HG02759 (cell line): Measurements from ENCODE around the gene CCDC157.
"Not testable (repeated sequence)": the region's sequence is repeated elsewhere in the genome, so short reads cannot be mapped to it uniquely, and the experiment has no call there.

Experiments used
- ATAC-seq: cut with Tn5 transposase; IDR thresholded peaks from one replicate; pipeline ENCODE4 v1.9.1; 2021; ENCODE audit warnings: mild to moderate bottlenecking, moderate library complexity; ENCODE audit not compliant: unreplicated experiment

Gene CCDC157

DNA sequence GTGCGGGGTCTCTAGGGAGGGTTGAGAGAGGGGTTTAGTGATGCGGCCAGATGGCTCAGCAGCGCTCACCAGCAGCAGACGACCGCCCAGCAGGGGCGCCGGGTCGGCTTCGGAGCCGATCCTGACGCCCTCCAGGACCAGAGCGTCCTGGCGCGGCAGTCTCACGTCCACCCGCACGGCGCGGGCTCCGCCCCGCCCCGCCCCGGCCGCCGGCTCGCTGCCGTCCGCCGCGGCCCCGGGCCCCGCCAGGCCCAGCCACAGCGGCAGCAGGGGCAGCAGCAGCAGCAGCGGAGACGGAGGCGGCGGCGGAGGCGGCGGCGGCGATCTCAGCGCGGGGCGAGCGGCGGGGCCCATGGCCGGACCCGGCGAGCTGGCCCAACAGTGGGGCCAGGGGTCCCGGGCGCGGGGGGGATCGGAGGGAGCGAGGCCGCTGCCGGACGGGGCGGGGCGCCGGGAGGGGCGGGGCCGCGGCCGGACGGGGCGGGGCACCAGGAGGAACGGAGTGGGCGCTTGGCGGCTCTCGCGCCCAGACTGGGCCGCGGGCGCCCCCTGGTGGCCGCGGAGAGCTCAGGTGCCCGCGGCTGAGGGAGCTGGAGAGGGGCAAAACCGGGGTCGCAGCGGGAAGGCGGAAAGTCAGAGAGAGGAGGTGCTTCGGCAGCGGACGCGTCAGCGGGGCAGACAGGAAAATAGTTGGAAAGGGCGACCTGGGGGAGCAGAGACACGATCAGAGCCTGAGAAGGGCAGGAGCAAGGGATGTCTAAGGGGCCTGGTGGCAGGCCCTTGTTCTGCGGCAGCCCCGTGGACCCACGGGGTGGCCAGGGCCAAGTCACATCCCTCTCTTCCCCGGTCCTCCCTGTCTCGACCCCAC is 30.4 kb downstream of the CCDC157 start, which contains the start of gene RNF215:
Gene RNF215, minus strand, starts transcription at position 452 of the 868 bp plus-strand sequence. Its CDS starts 98 bp downstream, at position 354.
- ATAC-seq, result peak; percentile 84

GRCh38 chr22:30390974-30391691 is 34.3 kb downstream of the CCDC157 start:
- peak; percentile 40 for ATAC-seq

- ATAC-seq, result no peak
These were observed 36.0 kb downstream of the CCDC157 start for GRCh38 chr22:30392661-30393321.

DNA sequence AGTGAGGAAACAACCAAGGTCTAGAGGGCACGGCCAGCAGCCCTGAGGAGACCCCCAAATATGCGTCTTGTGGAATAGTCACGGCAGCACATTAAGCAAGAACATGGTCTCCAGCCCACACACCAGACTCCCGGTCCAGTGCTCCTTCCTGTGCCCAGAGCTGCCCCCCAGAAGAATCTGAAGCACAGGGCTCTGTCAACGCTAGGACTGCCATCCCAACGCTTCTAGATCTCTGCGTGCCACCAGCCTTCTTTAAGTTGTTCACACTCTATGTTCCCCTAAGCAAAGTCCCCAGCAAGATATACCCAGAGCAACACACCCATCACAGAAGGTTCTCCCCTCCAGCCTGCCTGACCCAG is 36.5 kb downstream of the CCDC157 start:
- ATAC-seq, result no peak

DNA sequence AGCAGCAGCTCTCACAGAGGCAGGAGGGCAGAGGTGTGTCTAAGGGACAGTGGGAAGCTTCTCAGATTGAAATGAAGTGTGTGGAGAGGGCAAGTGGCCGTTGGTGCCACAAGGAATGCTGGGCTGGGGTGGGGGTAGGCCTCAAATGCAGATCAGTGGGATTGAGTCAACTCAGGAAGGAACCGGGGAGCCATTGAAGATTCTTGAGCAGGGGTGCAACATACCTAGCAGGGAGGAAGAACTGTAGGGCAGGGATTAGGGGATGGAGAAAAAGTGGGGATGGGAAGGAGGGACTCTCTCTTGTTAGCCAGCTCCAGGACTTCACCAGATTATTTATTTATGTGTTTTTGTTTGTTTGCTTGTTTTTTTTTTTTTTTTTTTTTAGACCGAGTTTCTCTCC is 37.1 kb downstream of the CCDC157 start:
- no peak for ATAC-seq

- no peak for ATAC-seq
These were observed 40.3 kb downstream of the CCDC157 start, which contains the start of gene SEC14L2 for GRCh38 chr22:30396871-30397655. SEC14L2 (plus strand) TSS chr22:30397018; CDS start chr22:30397117, 99 bp downstream.

DNA sequence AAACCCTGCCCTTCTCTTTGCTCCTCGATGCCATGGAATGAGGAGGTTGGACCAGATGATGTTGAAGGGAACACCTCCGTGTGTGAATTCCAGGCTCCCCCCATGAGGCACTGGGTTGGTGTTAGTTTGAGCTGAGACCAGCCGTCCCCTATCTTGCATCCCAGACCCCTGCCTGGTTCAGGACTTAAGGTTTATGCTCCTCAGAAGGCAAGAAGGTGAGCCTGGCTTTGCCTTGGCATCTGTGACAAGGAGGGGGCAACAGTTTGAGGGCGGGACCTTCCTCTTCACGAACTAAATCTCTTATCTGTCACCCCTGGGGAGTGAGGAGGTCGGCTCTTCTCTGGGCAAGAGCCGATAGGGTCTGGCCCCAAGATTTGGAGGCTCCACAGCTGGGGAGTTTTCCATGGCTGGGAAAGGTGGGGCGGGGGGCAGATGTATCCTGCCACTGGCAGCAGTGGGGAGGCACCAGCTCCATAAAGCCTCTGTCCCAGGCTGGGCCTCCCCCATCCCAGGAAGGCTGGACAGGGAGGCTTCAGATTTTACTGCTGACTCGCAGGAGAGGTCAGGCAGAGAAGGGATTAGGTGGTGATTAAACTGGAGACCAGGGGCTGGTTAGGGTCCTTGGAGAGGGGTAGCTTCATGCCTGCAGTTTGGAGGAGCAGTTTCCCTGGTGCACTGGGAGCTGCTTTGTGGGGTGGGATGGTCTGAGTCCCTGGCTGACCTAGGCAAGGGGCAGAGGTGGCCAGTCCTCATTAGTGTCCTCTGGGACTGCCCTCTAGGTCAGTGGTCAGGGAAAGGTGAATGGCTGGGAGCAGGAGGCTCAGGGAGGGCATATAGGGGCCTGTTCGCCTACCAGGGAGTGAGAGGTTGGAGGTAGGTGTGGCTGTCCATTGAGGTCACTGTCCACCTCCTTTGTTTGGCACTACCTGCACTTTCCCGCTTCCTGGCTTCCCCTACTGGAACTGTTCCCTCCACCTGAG is 41.1 kb downstream of the CCDC157 start:
- no peak for ATAC-seq

DNA sequence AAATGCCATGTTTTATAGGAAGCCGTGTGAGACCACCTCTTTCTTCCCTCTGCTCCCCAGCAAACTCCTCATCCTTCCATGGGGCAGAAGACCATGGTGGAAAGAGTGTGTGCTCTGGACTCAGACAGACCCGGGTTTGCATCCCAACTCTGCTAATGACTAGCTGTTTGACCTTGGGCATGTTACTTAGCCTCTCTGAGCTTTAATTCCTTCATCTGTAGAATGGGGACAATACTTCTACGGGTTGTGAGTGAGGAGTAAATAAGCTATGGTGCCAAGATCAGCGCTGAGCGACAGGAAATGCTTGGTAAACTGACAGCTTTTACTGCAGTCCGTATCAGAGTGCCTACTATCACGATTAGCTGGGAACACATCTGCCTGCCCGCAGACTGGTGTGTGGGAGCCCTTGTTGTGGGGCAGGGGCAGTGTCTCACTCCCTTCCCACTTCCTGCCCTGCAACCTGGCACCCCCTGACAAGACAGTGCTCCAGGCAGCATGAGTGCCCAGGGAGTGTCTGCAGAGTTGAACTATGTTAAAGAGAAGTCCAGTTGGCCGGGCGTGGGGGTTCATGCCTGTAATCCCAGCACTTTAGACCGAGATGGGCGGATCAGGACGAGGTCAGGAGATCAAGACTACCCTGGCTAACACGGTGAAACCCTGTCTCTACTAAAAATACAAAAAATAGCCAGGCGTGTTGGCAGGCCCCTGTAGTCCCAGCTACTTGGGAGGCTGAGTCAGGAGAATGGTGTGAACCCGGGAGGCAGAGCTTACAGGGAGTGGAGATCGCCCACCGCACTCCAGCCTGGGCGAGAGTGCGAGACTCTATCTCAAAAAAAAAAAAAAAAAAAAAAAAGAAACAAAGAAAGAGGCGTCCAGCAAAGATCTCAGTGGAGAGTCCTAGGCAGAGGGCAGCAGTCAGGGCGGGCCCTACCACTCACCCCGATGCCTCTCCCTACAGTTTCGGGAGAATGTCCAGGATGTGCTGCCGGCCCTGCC is 42.2 kb downstream of the CCDC157 start:
- ATAC-seq, result no peak

GRCh38 chr22:30399718-30400117 is 42.9 kb downstream of the CCDC157 start:
- ATAC-seq, result no peak

- no peak for ATAC-seq
These were observed 43.4 kb downstream of the CCDC157 start for GRCh38 chr22:30400159-30400558.

GRCh38 chr22:30401024-30401423 is 44.2 kb downstream of the CCDC157 start:
- not testable (repeated sequence) for ATAC-seq

GRCh38 chr22:30402028-30402765 is 45.4 kb downstream of the CCDC157 start:
- ATAC-seq, result no peak

DNA sequence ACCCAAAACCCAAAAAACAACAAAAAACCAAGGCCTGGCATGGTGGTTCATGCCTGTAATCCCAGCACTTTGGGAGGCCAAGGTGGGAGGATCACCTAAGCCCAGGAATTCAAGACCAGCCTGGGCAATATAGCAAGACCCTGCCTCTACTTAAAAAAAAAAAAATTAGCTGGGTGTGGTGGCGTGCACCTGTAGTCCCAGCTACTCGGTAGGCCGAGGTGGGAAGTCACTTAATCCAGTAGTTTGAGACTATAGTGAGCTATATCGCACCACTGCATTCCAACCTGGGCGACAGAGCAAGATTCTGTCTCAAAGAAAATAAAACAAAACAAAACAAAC is 45.9 kb downstream of the CCDC157 start:
- ATAC-seq, result not testable (repeated sequence)

DNA sequence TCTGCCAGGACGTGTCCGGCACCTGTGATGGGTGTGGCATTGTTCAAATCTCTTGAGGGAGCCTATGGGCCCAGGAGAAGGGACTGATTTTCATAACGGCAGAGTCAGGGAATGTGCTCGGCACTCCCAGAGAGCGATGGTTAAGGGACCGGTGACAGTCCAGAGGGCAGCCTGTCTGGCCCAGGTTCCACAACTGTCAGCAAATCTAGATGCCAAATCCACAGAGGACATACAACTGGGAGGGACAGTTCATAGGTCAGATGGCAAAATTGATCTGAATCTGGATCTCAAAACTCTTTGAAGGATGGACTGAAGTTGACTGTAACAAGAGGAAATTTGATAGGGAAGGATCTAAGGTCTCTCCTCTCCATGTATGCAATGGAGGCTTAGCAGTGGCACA is 47.5 kb downstream of the CCDC157 start:
- ATAC-seq, result no peak

DNA sequence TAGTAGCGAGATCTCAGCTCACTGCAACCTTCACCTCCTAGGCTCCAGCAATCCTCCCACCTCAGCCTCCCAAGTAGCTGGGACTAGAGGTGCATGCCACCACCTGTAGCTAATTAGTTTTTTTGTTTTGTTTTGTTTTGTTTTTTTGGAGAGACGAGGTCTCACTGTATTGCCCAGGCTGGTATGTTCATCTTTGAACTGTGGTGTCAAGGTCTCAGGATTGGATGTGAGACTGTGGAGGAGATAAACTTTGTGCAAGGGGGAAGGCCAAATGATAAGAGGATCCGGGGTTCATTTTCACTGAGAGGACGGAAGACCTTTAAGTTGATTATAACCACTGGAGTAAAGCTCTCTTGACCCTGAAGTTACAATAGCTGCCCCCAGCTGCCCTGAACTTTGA is 48.9 kb downstream of the CCDC157 start:
- no peak for ATAC-seq

GRCh38 chr22:30406400-30406799 is 49.6 kb downstream of the CCDC157 start:
- no peak for ATAC-seq

- ATAC-seq, result no peak
These were observed 51.7 kb downstream of the CCDC157 start for GRCh38 chr22:30408388-30409102.
